Activated CD4-positive, CD25-positive, alpha-beta regulatory T cell (primary cell): ENCODE results near the gene SFTPA1.
A peak's percentile ranks its signal among the peaks of the same experiment; 100 is the strongest.
"Not testable (repeated sequence)": the region's sequence is repeated elsewhere in the genome, so short reads cannot be mapped to it uniquely, and the experiment has no call there.

Experiments used
- DNase-seq, 4 experiments: peaks; one replicate each; lab custom pipeline; 2025; lab: John Stamatoyannopoulos, UW

The SFTPA1 gene

DNA sequence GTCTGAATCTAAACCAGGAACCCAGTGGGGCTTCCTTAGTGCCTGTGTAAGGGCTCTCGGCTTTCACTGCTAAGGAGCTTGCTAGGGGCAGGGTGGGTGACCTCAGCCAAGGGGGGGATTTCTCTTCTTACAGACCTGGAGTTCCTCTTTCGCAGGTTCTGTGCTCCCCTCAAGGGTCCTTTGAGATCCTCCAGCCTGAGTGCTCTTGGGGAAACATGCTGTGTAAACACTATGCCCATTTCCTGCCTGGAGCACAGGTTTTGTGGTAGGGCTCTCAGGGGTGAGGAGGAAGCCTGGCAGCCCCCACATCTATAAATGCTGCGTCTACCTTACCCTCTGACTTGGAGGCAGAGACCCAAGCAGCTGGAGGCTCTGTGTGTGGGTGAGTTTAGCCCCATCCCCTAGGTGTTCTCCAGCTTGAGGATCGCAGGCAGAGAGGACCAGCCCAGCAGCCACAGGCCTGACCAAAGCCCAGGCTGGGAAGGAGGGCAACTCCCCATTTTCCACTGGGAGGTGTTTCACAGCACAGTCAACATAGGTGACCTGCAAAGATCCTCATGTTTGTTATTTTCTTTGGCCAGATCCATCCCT lies at the start of gene SFTPA1:
SFTPA1 (plus strand) TSS at position 339 of the 591 bp plus-strand sequence. CDS start 887 bp downstream, outside the sequence.
- no peak for DNase-seq

- no peak for DNase-seq
Measured at GRCh38 chr10:79561257-79561656, 49.5 kb upstream of the SFTPA1 start.

- DNase-seq = peak; percentile 10 to 44 (median 32)
Measured at GRCh38 chr10:79562135-79562756, 48.5 kb upstream of the SFTPA1 start.

DNA sequence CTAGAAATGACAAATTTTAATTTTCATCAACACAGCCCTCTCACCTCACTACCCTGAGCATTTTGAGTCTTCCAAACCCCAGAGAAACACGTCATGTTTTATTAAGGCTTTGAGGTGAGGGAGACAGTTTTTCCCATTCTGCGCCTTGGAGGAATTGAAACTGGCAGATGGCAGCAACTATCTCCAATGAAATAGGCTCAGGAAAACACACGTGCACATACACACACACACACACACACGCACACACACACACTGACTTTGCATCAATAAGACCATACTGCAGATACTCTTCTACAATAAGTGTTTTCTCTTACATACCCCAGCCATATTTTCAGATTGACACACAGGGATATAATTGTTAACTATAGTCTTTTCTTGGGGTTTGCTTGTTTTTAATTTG lies 47.3 kb upstream of the SFTPA1 start:
- no peak for DNase-seq

- DNase-seq = not testable (repeated sequence)
Measured at GRCh38 chr10:79570624-79571023, 40.1 kb upstream of the SFTPA1 start.

GRCh38 chr10:79579361-79579760 lies 31.4 kb upstream of the SFTPA1 start:
- DNase-seq = no peak

DNA sequence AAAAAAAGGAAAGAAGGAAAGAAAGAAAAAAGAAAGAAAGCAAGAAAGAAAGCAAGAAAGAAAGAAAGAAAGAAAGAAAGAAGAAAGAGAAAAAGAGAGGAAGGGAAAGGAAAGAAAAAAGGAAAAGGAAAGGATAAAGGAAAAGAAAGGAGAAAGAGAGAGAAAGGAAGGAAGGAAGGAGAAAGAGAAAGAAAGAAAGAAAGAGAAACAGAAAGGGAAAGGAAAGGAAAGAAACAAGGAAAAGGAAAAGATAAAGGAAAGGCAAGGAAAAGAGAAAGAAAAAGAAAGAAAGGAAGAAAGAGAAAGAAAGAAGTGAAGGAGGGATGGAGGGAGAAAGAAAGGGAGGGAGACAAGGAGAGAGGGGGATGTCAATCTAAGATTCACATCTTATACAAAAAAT lies 29.7 kb upstream of the SFTPA1 start:
- no peak for DNase-seq

- no peak for DNase-seq
Measured at GRCh38 chr10:79582096-79582495, 28.6 kb upstream of the SFTPA1 start.

DNA sequence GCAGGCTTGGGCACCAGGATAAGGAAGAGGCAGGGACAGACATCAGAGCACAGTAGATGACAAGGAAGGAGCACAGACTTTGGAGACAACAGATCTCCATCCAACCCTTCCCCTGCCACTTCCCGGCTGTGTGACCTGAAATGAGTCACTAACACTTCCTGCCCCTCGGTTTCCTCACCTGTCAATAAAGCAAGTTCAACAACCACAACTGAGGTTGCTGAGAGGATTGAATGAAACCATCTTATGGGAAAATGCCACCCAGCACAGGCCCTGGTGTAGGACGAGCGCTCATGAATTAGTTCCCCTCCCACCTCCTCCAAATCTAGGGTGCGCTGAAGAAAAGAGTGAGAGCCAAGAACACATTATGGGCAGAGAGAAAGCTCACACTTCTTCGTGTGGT lies 27.8 kb upstream of the SFTPA1 start:
- not testable (repeated sequence) for DNase-seq

- no peak for DNase-seq
Measured at GRCh38 chr10:79583488-79584024, 27.2 kb upstream of the SFTPA1 start.

- DNase-seq = no peak
Measured at GRCh38 chr10:79585870-79586527, 24.7 kb upstream of the SFTPA1 start.

- no peak for DNase-seq
Measured at GRCh38 chr10:79586933-79587332, 23.8 kb upstream of the SFTPA1 start.

- no peak for DNase-seq
Measured at GRCh38 chr10:79588800-79589199, 21.9 kb upstream of the SFTPA1 start.

DNA sequence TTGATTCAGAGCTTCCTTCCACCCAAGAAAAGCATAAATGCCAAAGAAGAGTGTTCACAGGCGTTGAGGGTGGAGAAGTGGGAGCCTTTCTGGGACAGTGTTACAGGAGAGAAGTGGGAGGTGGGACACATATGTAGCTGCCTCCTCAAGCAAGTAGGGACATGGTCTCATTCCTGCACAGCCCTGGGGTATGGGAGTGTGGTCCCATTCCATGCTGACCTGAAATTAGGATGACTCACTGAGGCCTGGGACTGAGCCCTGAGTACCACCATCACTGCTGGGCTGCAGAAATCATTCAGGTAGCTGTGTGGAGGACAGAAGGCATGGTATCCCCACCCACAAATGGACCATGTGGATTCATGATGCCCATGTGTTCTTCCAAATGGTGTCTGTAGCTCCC lies 17.4 kb upstream of the SFTPA1 start:
- no peak for DNase-seq

DNA sequence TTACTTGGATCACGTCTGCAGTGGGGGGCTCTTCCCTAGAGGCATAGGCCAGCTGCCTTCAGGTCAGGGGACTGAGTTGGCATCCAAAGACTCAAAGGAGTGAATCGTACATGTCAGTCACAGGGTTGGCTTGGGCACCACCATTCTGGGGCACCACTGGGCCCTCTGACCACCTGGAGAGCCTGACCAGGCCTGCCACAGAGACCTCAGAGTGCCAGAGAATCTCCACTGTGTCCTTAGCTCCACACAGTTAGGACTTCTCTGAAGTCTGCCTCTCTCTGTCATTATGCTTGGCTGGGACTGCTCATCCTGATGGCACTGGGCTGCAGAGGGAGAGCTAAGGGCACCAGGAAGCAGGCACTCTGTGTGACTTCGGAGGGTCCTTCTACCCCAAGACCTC lies 16.2 kb upstream of the SFTPA1 start:
- not testable (repeated sequence) for DNase-seq

DNA sequence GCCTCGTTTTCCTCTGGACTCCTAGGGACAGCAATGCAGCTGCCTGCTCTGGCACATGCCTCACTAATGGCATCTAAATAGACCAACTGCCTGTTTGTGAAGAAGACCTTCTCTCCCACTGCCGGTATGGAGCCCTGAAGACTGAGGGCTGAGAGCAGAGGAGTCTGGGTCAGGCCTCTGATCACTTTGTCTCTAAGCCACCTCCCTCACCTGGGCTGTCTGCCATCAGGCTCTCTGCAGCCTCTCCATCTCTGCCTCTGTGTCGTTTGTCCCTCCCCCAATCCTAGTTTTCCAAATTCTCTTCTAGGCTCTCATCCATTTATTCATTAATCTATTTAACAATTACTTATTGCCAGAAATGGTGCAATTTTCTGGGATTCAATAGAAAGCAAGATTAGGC lies 15.2 kb upstream of the SFTPA1 start:
- no peak for DNase-seq

- DNase-seq = not testable (repeated sequence)
Measured at GRCh38 chr10:79599644-79600043, 11.1 kb upstream of the SFTPA1 start.

GRCh38 chr10:79601939-79602338 lies 8.8 kb upstream of the SFTPA1 start:
- no peak for DNase-seq

GRCh38 chr10:79602953-79603352 lies 7.8 kb upstream of the SFTPA1 start:
- no peak for DNase-seq

DNA sequence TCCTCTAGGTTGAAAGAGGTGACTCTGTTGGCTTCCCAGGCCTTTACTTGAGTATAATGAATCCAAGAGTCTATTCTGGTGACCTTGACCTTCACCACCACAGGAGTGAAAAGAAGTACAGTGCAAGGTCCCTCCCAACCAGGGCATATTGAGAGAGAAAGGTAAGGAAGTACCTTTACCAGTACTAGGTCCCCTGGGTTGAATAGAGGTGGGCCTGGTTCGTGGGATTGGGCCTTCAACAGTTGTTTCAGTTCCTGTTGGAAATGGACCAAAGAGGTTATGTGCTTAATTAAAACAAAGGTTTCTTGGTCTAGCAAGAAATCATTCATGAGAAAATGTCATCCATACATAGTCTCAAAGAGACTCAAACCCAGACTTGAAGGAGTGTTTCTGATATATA lies 6.4 kb upstream of the SFTPA1 start:
- no peak for DNase-seq

DNA sequence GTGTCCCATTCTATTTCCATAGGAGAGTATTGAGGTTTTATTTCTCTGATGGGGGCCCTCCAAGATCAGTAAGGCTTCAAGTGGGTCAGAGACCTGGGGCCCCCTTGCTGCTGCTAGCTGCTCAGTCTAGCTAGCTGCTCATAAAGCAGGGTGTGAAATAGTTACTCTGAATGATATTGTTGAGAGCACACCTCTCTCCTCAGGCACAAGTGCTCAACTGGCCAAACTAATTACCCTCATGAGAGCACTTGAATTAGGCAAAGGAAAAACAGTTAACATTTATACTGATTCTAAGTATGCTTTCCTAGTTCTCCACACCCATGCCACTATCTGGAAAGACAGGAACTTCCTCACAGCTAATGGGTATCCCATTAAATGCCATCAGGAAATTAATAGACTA lies 5.4 kb upstream of the SFTPA1 start:
- no peak for DNase-seq

- DNase-seq = peak in 1 of 4 experiments; percentile 18
Measured at GRCh38 chr10:79608505-79609375, 2.0 kb upstream of the SFTPA1 start.
